Measurements from ENCODE around the gene OGFOD2. TPM values are rescaled to one million over a fixed set of nuclear protein-coding genes. Genes with fewer than 3 reads are reported as not detected.

The OGFOD2 gene
- 1 to 10 TPM; 6.6 to 9.6 TPM for total RNA-seq

- peak; percentile 77 for ATAC-seq (ENCODE audit: insufficient number of reproducible peaks, low FRiP score, low read depth)
- peak; percentile 61 for DNase-seq (ENCODE audit: low spot score)
- no peaks in the 10 kb centered on the region for H3K36me3 ChIP-seq
- H3K4me3 ChIP-seq = peak within 1 kb of the TSS; percentile 91
- peak within 1 kb of the TSS; percentile 97 to 99 for H3K27ac ChIP-seq
- H3K27me3 ChIP-seq (replicated peaks; ENCODE audit: insufficient read depth) = no peaks in the 10 kb centered on the region
- TF ChIP-seq CTCF (IDR thresholded peaks at IDR 0.05) = no peak
- H3K4me1 ChIP-seq (ENCODE audit: control insufficient read depth in 1 of 2, low read depth in 2 of 2) = peaks cover 21 to 55% of the 10 kb centered on the region in 2 donors
- H3K9me3 ChIP-seq = no peaks in the 10 kb centered on the region
These were observed at the start of gene OGFOD2 for GRCh38 chr12:122974892-122975789. OGFOD2 (plus strand) TSS chr12:122975244; CDS start chr12:122975252, 8 bp downstream.

GRCh38 chr12:122927756-122928403 is 47.2 kb upstream of the OGFOD2 start:
- no peaks in the 10 kb centered on the region for H3K36me3 ChIP-seq
- no peak overlapping the region for H3K4me3 ChIP-seq
- H3K27me3 ChIP-seq (replicated peaks; ENCODE audit: insufficient read depth) = no peaks in the 10 kb centered on the region
- DNase-seq (ENCODE audit: low spot score) (no peak), ATAC-seq (ENCODE audit: insufficient number of reproducible peaks, low FRiP score, low read depth) (no peak)
- no peaks in the 10 kb centered on the region for H3K4me1 ChIP-seq (ENCODE audit: control insufficient read depth in 1 of 2, low read depth in 2 of 2)
- H3K27ac ChIP-seq = no peak overlapping the region
- no peak for TF ChIP-seq CTCF (IDR thresholded peaks at IDR 0.05)
- no peaks in the 10 kb centered on the region for H3K9me3 ChIP-seq

GRCh38 chr12:122928404-122929147 is 46.5 kb upstream of the OGFOD2 start:
- Histone ChIP-seq H3K4me3 (no peak overlapping the region), H3K36me3 (no peaks in the 10 kb centered on the region), H3K4me1 (ENCODE audit: control insufficient read depth in 1 of 2, low read depth in 2 of 2) (no peaks in the 10 kb centered on the region), H3K27me3 (replicated peaks; ENCODE audit: insufficient read depth) (no peaks in the 10 kb centered on the region), H3K9me3 (no peaks in the 10 kb centered on the region), H3K27ac (no peak overlapping the region)
- no peak for ATAC-seq (ENCODE audit: insufficient number of reproducible peaks, low FRiP score, low read depth)
- TF ChIP-seq CTCF (IDR thresholded peaks at IDR 0.05) = no peak
- DNase-seq (ENCODE audit: low spot score) = no peak

GRCh38 chr12:122929148-122929538 is 45.9 kb upstream of the OGFOD2 start:
- no peak for ATAC-seq (ENCODE audit: insufficient number of reproducible peaks, low FRiP score, low read depth)
- Histone ChIP-seq H3K27me3 (replicated peaks; ENCODE audit: insufficient read depth) (no peaks in the 10 kb centered on the region), H3K4me1 (ENCODE audit: control insufficient read depth in 1 of 2, low read depth in 2 of 2) (no peaks in the 10 kb centered on the region), H3K4me3 (no peak overlapping the region), H3K36me3 (no peaks in the 10 kb centered on the region), H3K9me3 (no peaks in the 10 kb centered on the region), H3K27ac (no peak overlapping the region)
- DNase-seq (ENCODE audit: low spot score) = no peak
- no peak for TF ChIP-seq CTCF (IDR thresholded peaks at IDR 0.05)

GRCh38 chr12:122929812-122930211 is 45.2 kb upstream of the OGFOD2 start:
- DNase-seq (ENCODE audit: low spot score) (no peak), ATAC-seq (ENCODE audit: insufficient number of reproducible peaks, low FRiP score, low read depth) (no peak)
- Histone ChIP-seq H3K27me3 (replicated peaks; ENCODE audit: insufficient read depth) (no peaks in the 10 kb centered on the region), H3K4me1 (ENCODE audit: control insufficient read depth in 1 of 2, low read depth in 2 of 2) (no peaks in the 10 kb centered on the region), H3K36me3 (no peaks in the 10 kb centered on the region), H3K9me3 (no peaks in the 10 kb centered on the region), H3K27ac (no peak overlapping the region), H3K4me3 (no peak overlapping the region)
- TF ChIP-seq CTCF (IDR thresholded peaks at IDR 0.05) = no peak

All from thoracic aorta (tissue), 2 donors.